SU-DHL-6 (cell line): Measurements from ENCODE around the gene SLC6A5.

ENCODE experiments used
- CTCF ChIP-seq: fragments of 200-600 bp; sonication (generic); IDR thresholded peaks from one replicate; pipeline ENCODE4 v1.5.1; 2017; ENCODE audit warnings: antibody characterized with exemption, mild to moderate bottlenecking, low read length, moderate library complexity; ENCODE audit not compliant: insufficient read depth, poor library complexity, severe bottlenecking
- EZH2phosphoT487 ChIP-seq: fragments of 200-600 bp; sonication (generic), shearing (Covaris generic); conservative IDR thresholded peaks from 2 replicates; pipeline ENCODE4 v1.6.1; 2018; ENCODE audit warnings: mild to moderate bottlenecking, antibody characterized with exemption, low read length, moderate library complexity, mixed read lengths

GRCh38 chr11:20658135-20658534, 58.7 kb downstream of the SLC6A5 start:
- no peak for TF ChIP-seq CTCF
- no peak for TF ChIP-seq EZH2phosphoT487
